PC-3 (cell line): ENCODE results near the gene ADGRL4. TPM values are rescaled to one million over a fixed set of nuclear protein-coding genes. Genes with fewer than 3 reads are reported as not detected.
A peak's percentile ranks its signal among the peaks of the same experiment; 100 is the strongest.

ENCODE experiments used
- ATAC-seq: fragments of 200-7000 bp; cut with Tn5 transposase; 2 replicates; pipeline ENCODE4 v1.9.1; 2020; ENCODE audit warnings: mild to moderate bottlenecking, moderate library complexity
- Bru-seq: library from RNA; stranded (reverse); fragments of 400-500 nt; gene quantifications from one replicate; lab custom pipeline; 2021; lab: Mats Ljungman, UMichigan
- BruChase-seq, 2 experiments: library from RNA; stranded (reverse); fragments of 400-500 nt; gene quantifications; one replicate each; lab custom pipeline; 2021; lab: Mats Ljungman, UMichigan
- BruUV-seq: library from RNA; stranded (reverse); fragments of 400-500 nt; replicated peaks from 2 replicates; lab custom pipeline; 2021; lab: Mats Ljungman, UMichigan
- CTCF ChIA-PET: fragments of 300-600 bp; sonication (Branson Sonifier 250); formaldehyde crosslinking; loops from one replicate; lab custom pipeline; 2022; ENCODE audit warnings: antibody characterized with exemption; lab: Charles Lee
- POLR2A ChIA-PET: fragments of 300-600 bp; sonication (Branson Sonifier 250); formaldehyde crosslinking; loops from one replicate; lab custom pipeline; 2022; ENCODE audit warnings: antibody characterized with exemption; ENCODE audit not compliant: unreplicated experiment; lab: Charles Lee
- DNase-seq: peaks from one replicate; pipeline ENCODE4 v3.0.0-alpha.2; 2015
- H2AFZ ChIP-seq: fragments of 300-600 bp; sonication (generic); 2 replicates; pipeline ENCODE4 v1.6.0; 2016; ENCODE audit warnings: antibody characterized with exemption, low read length
- H3F3A ChIP-seq: fragments of 300-600 bp; sonication (generic); one replicate; pipeline ENCODE4 v1.6.0; 2017; ENCODE audit warnings: antibody characterized with exemption, low read length, control low read depth, mild to moderate bottlenecking; ENCODE audit not compliant: unreplicated experiment
- H3K27ac ChIP-seq: fragments of 300-600 bp; sonication (generic); 2 replicates; pipeline ENCODE4 v1.5.1; 2016; ENCODE audit warnings: mild to moderate bottlenecking, low read length
- H3K27me3 ChIP-seq: fragments of 300-600 bp; sonication (generic); 2 replicates; pipeline ENCODE4 v1.6.1; 2016; ENCODE audit warnings: low read length, mixed read lengths
- H3K36me3 ChIP-seq: fragments of 300-600 bp; sonication (generic); 2 replicates; pipeline ENCODE4 v1.6.1; 2016; ENCODE audit warnings: low read depth, mixed run types, low read length, mixed read lengths
- H3K4me1 ChIP-seq: fragments of 300-600 bp; sonication (generic); 2 replicates; pipeline ENCODE4 v1.5.1; 2016; ENCODE audit warnings: low read length; ENCODE audit not compliant: insufficient read depth
- H3K4me2 ChIP-seq: fragments of 300-600 bp; sonication (generic); 2 replicates; pipeline ENCODE4 v1.6.0; 2016; ENCODE audit warnings: low read length
- H3K4me3 ChIP-seq: fragments of 300-600 bp; sonication (generic); 2 replicates; pipeline ENCODE4 v1.5.1; 2016; ENCODE audit warnings: mild to moderate bottlenecking, low read length, mixed read lengths
- H3K79me2 ChIP-seq: fragments of 300-600 bp; sonication (generic); 2 replicates; pipeline ENCODE4 v1.6.1; 2017; ENCODE audit warnings: low read length, mixed read lengths
- H3K9ac ChIP-seq: fragments of 300-600 bp; sonication (generic); 2 replicates; pipeline ENCODE4 v1.6.0; 2016; ENCODE audit warnings: mild to moderate bottlenecking, low read length
- H3K9me2 ChIP-seq: fragments of 300-600 bp; sonication (generic); replicated peaks from 2 replicates; pipeline ENCODE4 v1.6.1; 2016; ENCODE audit warnings: mixed run types, low read length, mixed read lengths
- H3K9me3 ChIP-seq: fragments of 300-600 bp; sonication (generic); 2 replicates; pipeline ENCODE4 v1.6.1; 2016; ENCODE audit warnings: low read length, mixed read lengths
- H4K20me1 ChIP-seq: fragments of 300-600 bp; sonication (generic); 2 replicates; pipeline ENCODE4 v1.6.1; 2016; ENCODE audit warnings: low read length, mixed read lengths
- EZH2 ChIP-seq: fragments of 300-600 bp; sonication (generic); IDR thresholded peaks from one replicate; pipeline ENCODE4 v1.6.1; 2017; ENCODE audit warnings: antibody characterized with exemption, mild to moderate bottlenecking, low read length; ENCODE audit not compliant: unreplicated experiment
- EZH2phosphoT487 ChIP-seq: fragments of 300-600 bp; sonication (generic); IDR thresholded peaks from 2 replicates; pipeline ENCODE4 v1.6.1; 2018; ENCODE audit warnings: mild to moderate bottlenecking, antibody characterized with exemption, low read length, borderline replicate concordance
- intact Hi-C: fragments of 100-400 bp; cut with micrococcal nuclease; formaldehyde crosslinking; loops from 2 replicates; pipeline ENCODE4 v1.9.0; 2023
- long read RNA-seq: library from polyadenylated mRNA; unstranded; transcript quantifications from one replicate; pipeline ENCODE4 v2.0.0, GENCODE V29; 2021; ENCODE audit not compliant: unreplicated experiment
- total RNA-seq: library from RNA; depleted of rRNA; stranded (reverse); fragments of >200 nt; gene quantifications from 2 replicates; pipeline ENCODE4 v1.2.3, GENCODE V29; 2014; rRNA removed
- TF ChIP-seq, protein P1 (sequence below): fragments of 300-600 bp; sonication (generic); conservative IDR thresholded peaks from 2 replicates; pipeline ENCODE4 v1.5.1; 2017; ENCODE audit warnings: antibody characterized with exemption, low read depth, mild to moderate bottlenecking, low read length

Gene ADGRL4
- total RNA-seq (not detected in 2 replicates), Bru-seq, nascent RNA (percentile 1 among the genes with signal in this experiment), BruChase-seq, experiment 1, labeled RNA remaining after a 6-hour chase (percentile 1 among the genes with signal in this experiment), BruChase-seq, experiment 2, labeled RNA remaining after a 2-hour chase (percentile 2 among the genes with signal in this experiment)
- long read RNA-seq = 0 reads

DNA sequence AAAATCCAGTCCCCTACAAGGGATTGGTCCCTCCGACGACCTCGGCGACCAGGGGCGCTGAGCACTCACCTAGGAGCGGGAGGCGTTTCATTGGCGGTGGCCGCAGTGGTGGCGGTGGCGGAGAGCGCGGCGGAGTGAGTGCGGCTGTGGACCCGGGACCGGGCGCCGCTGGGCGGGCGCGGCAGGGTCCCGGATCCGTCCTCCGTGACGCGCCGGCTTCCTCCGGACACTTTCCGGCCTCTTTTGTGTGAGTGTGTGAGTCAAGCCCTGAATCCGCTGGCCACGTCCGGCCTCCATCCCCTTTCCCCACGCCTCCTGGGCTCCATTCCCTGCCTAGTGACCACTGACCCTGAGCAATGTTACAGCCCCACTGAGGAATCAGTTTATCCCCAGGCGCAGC is at the start of gene ADGRL4:
ADGRL4 (minus strand) TSS at position 167 of the 400 bp plus-strand sequence; CDS start at position 91, 76 bp downstream.
- Histone ChIP-seq H3K4me3 (no peak within 1 kb of the TSS), H3K9me3 (no peaks in the 10 kb centered on the region), H3K9ac (no peak within 1 kb of the TSS), H4K20me1 (no peaks in the 10 kb centered on the region), H3K27ac (no peak within 1 kb of the TSS), H3K36me3 (no peaks in the 10 kb centered on the region), H3K9me2 (no peaks in the 10 kb centered on the region), H3K79me2 (no peaks in the 10 kb centered on the region), H3K4me2 (no peak within 1 kb of the TSS), H3K27me3 (no peaks in the 10 kb centered on the region), H3K4me1 (no peaks in the 10 kb centered on the region), H2AFZ (no peak within 1 kb of the TSS), H3F3A (no peaks in the 10 kb centered on the region)
- DNase-seq (no peak), ATAC-seq (no peak)
- intact Hi-C loops = no loop called here
- POLR2A ChIA-PET = no interaction called here
- no peak for TF ChIP-seq EZH2phosphoT487
- TF ChIP-seq, protein P1, sequence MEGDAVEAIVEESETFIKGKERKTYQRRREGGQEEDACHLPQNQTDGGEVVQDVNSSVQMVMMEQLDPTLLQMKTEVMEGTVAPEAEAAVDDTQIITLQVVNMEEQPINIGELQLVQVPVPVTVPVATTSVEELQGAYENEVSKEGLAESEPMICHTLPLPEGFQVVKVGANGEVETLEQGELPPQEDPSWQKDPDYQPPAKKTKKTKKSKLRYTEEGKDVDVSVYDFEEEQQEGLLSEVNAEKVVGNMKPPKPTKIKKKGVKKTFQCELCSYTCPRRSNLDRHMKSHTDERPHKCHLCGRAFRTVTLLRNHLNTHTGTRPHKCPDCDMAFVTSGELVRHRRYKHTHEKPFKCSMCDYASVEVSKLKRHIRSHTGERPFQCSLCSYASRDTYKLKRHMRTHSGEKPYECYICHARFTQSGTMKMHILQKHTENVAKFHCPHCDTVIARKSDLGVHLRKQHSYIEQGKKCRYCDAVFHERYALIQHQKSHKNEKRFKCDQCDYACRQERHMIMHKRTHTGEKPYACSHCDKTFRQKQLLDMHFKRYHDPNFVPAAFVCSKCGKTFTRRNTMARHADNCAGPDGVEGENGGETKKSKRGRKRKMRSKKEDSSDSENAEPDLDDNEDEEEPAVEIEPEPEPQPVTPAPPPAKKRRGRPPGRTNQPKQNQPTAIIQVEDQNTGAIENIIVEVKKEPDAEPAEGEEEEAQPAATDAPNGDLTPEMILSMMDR = no peak
- TF ChIP-seq EZH2 = no peak
- BruUV-seq = no TSS peak
- CTCF ChIA-PET = no interaction called here

DNA sequence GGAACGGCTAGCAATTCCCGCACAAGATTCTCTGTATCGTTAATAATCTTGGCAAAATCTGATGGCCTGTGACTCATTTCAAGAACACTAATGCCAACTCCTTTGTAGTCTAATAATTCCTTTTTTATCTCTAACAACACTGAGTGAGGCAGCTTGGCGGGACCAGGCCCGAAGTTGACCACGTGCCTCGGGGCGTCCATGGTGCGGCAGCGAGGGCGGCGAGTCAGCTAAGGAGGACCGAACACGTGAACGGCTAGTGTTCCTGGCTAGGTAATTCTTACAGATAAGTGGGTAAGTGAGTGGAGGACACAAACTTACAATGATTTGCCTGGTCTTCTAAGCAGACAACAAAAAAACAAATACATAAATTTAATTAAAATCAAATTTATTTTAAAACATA is 49.3 kb upstream of the ADGRL4 start:
- H3K9ac ChIP-seq = no peak overlapping the region
- TF ChIP-seq, protein P1 = no peak
- TF ChIP-seq EZH2phosphoT487 (no peak), EZH2 (no peak)
- BruUV-seq = no TSS peak
- no peaks in the 10 kb centered on the region for H3K4me1 ChIP-seq
- no peak overlapping the region for H3K27ac ChIP-seq
- no peak overlapping the region for H3K4me3 ChIP-seq
- H3K4me2 ChIP-seq = no peak overlapping the region
- no peaks in the 10 kb centered on the region for H3K9me3 ChIP-seq
- no peaks in the 10 kb centered on the region for H3K36me3 ChIP-seq
- H3K79me2 ChIP-seq = no peaks in the 10 kb centered on the region
- no peaks in the 10 kb centered on the region for H3F3A ChIP-seq
- H3K9me2 ChIP-seq = no peaks in the 10 kb centered on the region
- ChIA-PET POLR2A (no interaction called here), CTCF (no interaction called here)
- no peak overlapping the region for H2AFZ ChIP-seq
- no peak for ATAC-seq
- DNase-seq = no peak
- intact Hi-C loops = no loop called here
- no peaks in the 10 kb centered on the region for H4K20me1 ChIP-seq
- H3K27me3 ChIP-seq = no peaks in the 10 kb centered on the region

DNA sequence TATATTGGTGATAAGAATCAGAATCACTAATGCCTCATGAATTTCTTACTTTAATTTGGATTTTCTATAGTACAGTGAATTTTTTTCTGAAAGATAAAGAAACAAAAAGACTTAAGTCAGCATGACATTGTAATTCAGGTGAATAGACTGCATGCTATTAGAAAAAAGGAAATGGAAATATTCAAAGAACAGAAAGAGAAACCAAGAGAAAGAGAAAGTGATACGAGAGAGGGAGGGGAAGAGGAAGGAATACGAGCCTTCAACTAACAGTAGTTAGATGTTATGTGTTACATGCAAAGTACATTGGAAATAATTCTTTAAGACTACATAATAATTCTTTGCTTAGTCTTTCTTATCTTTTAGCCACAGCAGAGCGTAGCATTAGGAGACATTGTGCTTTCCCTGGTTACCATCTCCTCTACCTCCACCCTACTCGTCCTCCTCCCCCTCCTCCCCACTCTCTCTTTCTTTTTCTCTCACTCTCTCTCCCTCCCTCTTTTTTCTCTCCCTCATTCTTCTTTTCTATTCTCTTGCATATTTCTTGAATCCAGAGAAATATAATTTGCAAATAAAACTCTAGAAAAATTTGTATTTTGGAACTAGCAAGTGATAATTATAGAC is 46.4 kb upstream of the ADGRL4 start:
- H2AFZ ChIP-seq = no peak overlapping the region
- H4K20me1 ChIP-seq = no peaks in the 10 kb centered on the region
- BruUV-seq = no TSS peak
- ATAC-seq = no peak
- no peaks in the 10 kb centered on the region for H3K36me3 ChIP-seq
- CTCF ChIA-PET = no interaction called here
- no peaks in the 10 kb centered on the region for H3K27me3 ChIP-seq
- no peak overlapping the region for H3K4me3 ChIP-seq
- H3K4me2 ChIP-seq = no peak overlapping the region
- no peaks in the 10 kb centered on the region for H3F3A ChIP-seq
- no peak for TF ChIP-seq EZH2phosphoT487
- TF ChIP-seq EZH2 = no peak
- TF ChIP-seq, protein P1 = no peak
- POLR2A ChIA-PET = no interaction called here
- H3K4me1 ChIP-seq = no peaks in the 10 kb centered on the region
- no peak for DNase-seq
- H3K79me2 ChIP-seq = no peaks in the 10 kb centered on the region
- intact Hi-C loops = no loop called here
- H3K9me2 ChIP-seq = no peaks in the 10 kb centered on the region
- H3K27ac ChIP-seq = no peak overlapping the region
- no peaks in the 10 kb centered on the region for H3K9me3 ChIP-seq
- no peak overlapping the region for H3K9ac ChIP-seq
